SK-N-MC (cell line): ENCODE data around the gene RBM4B.

Experiments
- EZH2 ChIP-seq: fragments of 200-600 bp; sonication (generic); IDR thresholded peaks from one replicate; pipeline ENCODE4 v1.6.1; 2017; ENCODE audit warnings: antibody characterized with exemption
- FOXP2 ChIP-seq: optimal IDR thresholded peaks from 2 replicates; pipeline ENCODE3; 2011; ENCODE audit warnings: mild to moderate bottlenecking, moderate library complexity; ENCODE audit not compliant: insufficient read depth; ENCODE audit errors: extremely low read length, control extremely low read depth

DNA sequence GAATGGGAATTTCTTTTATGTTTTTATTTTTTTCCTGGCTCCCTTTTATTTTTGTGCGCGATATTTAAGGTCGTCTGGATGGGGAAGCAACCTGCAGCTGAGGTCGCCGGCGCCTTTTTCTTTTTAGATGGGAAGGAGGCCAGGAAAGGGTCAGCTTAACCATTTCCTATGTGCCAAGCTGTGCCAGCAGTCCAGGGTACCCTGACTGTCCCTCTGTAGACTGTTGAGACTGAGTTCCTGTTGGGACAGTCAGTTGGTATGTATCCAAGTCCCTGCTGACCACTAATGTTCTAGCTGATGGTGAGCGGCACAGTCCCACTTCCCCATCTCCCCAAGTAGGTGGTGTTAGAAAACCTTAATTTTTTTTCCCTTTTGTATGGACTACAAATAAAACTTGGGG, 50.8 kb downstream of the RBM4B start:
- TF ChIP-seq EZH2 (no peak), FOXP2 (no peak)
